IMR-90 (cell line): ENCODE results near the gene CIITA.

Experiments
- CEBPB ChIP-seq: IDR thresholded peaks from 2 replicates; pipeline ENCODE4 v1.6.1; 2012; ENCODE audit warnings: low read depth, low read length, improper control_type of control experiment
- CTCF ChIP-seq: conservative IDR thresholded peaks from 2 replicates; pipeline ENCODE4 v1.5.1; 2012; ENCODE audit warnings: mild to moderate bottlenecking, low read depth, low read length, improper control_type of control experiment
- RFX5 ChIP-seq: IDR thresholded peaks from 2 replicates; pipeline ENCODE4 v1.8.0; 2012; ENCODE audit warnings: low read depth, mild to moderate bottlenecking, low read length, moderate library complexity

DNA sequence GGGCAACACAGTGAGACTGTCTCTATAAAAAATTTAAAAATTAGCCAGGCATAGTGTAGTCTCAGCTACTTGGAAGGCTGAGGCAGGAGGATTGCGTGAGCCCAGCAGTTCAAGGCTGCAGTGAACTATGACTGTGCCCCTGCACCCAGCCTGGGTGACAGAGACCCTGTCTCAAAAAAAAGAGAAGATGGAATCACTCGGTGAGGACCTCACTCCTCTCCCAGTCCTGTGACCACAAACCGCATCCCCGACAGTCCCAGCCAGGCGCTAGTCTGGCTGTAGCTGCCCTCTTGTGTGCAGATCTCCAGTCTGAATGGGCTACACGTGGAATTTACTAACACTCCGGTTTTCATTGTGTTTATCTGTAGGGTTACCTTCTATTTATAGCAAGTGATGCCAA is 54.1 kb downstream of the CIITA start:
- TF ChIP-seq CTCF (no peak), CEBPB (no peak), RFX5 (no peak)
